ENCODE data around the gene CERS1.

CERS1 gene

GRCh38 chr19:18857223-18857622 is 38.7 kb downstream of the CERS1 start:
- no peak for DNase-seq (ENCODE audit: low read depth, low spot score)

- DNase-seq (ENCODE audit: low read depth, low spot score) = no peak
Observed at GRCh38 chr19:18856385-18857126, 39.4 kb downstream of the CERS1 start.

GRCh38 chr19:18855647-18856384 is 40.1 kb downstream of the CERS1 start:
- DNase-seq (ENCODE audit: low read depth, low spot score) = no peak

- DNase-seq (ENCODE audit: low read depth, low spot score) = no peak
Observed at GRCh38 chr19:18854982-18855381, 41.0 kb downstream of the CERS1 start.

GRCh38 chr19:18853755-18854427 is 42.1 kb downstream of the CERS1 start:
- no peak for DNase-seq (ENCODE audit: low read depth, low spot score)

- no peak for DNase-seq (ENCODE audit: low read depth, low spot score)
Observed at GRCh38 chr19:18852648-18853047, 43.3 kb downstream of the CERS1 start.

GRCh38 chr19:18851673-18852325 is 44.2 kb downstream of the CERS1 start:
- no peak for DNase-seq (ENCODE audit: low read depth, low spot score)

GRCh38 chr19:18850471-18851375 is 45.2 kb downstream of the CERS1 start:
- DNase-seq (ENCODE audit: low read depth, low spot score) = no peak

- DNase-seq (ENCODE audit: low read depth, low spot score) = no peak
Observed at GRCh38 chr19:18849838-18850400, 46.0 kb downstream of the CERS1 start.

- no peak for DNase-seq (ENCODE audit: low read depth, low spot score)
Observed at GRCh38 chr19:18848878-18849661, 46.9 kb downstream of the CERS1 start.

- DNase-seq (ENCODE audit: low read depth, low spot score) = no peak
Observed at GRCh38 chr19:18847549-18848463, 48.2 kb downstream of the CERS1 start.

- DNase-seq (ENCODE audit: low read depth, low spot score) = peak; percentile 51
Observed at GRCh38 chr19:18846862-18847548, 49.0 kb downstream of the CERS1 start.

GRCh38 chr19:18845961-18846360 is 50.0 kb downstream of the CERS1 start:
- DNase-seq (ENCODE audit: low read depth, low spot score) = no peak

- no peak for DNase-seq (ENCODE audit: low read depth, low spot score)
Observed at GRCh38 chr19:18844806-18845329, 51.1 kb downstream of the CERS1 start.

GRCh38 chr19:18843960-18844359 is 52.0 kb downstream of the CERS1 start:
- no peak for DNase-seq (ENCODE audit: low read depth, low spot score)

- no peak for DNase-seq (ENCODE audit: low read depth, low spot score)
Observed at GRCh38 chr19:18842166-18842565, 53.8 kb downstream of the CERS1 start.

- DNase-seq (ENCODE audit: low read depth, low spot score) = no peak
Observed at GRCh38 chr19:18841400-18841799, 54.6 kb downstream of the CERS1 start.

Data from smooth muscle cell of the brain vasculature (primary cell).